ENCODE data around the gene YARS2.
"Not testable (repeated sequence)": the region's sequence is repeated elsewhere in the genome, so short reads cannot be mapped to it uniquely, and the experiment has no call there.

YARS2 gene

GRCh38 chr12:32727237-32727636 lies 28.5 kb downstream of the YARS2 start:
- Mint-ChIP-seq H3K27ac (no peak overlapping the region), H3K9me3 (no peaks in the 10 kb centered on the region), H3K27me3 (no peaks in the 10 kb centered on the region), H3K36me3 (ENCODE audit: low read depth) (peaks cover 80% of the 10 kb centered on the region), H3K4me3 (no peak overlapping the region), H3K4me1 (ENCODE audit: low read depth) (no peaks in the 10 kb centered on the region)
- intact Hi-C loops (cut with micrococcal nuclease) = no loop called here

- H3K27me3 Mint-ChIP-seq = no peaks in the 10 kb centered on the region
- no peak overlapping the region for H3K27ac Mint-ChIP-seq
- no peaks in the 10 kb centered on the region for H3K4me1 Mint-ChIP-seq (ENCODE audit: low read depth)
- peaks cover 80% of the 10 kb centered on the region for H3K36me3 Mint-ChIP-seq (ENCODE audit: low read depth)
- H3K4me3 Mint-ChIP-seq = no peak overlapping the region
- intact Hi-C loops (cut with micrococcal nuclease) = no loop called here
- H3K9me3 Mint-ChIP-seq = no peaks in the 10 kb centered on the region
Measured at GRCh38 chr12:32726286-32726685, 29.4 kb downstream of the YARS2 start.

- H3K27me3 Mint-ChIP-seq; intact Hi-C loops (cut with micrococcal nuclease); H3K4me3 Mint-ChIP-seq; H3K9me3 Mint-ChIP-seq; H3K4me1 Mint-ChIP-seq (ENCODE audit: low read depth); H3K27ac Mint-ChIP-seq: not testable (repeated sequence)
- H3K36me3 Mint-ChIP-seq (ENCODE audit: low read depth) = peaks cover 79% of the 10 kb centered on the region
Measured at GRCh38 chr12:32725308-32725707, 30.4 kb downstream of the YARS2 start.

GRCh38 chr12:32718926-32719325 lies 36.8 kb downstream of the YARS2 start:
- intact Hi-C loops (cut with micrococcal nuclease) = no loop called here

GRCh38 chr12:32714772-32715171 lies 40.9 kb downstream of the YARS2 start:
- no peaks in the 10 kb centered on the region for H3K27me3 Mint-ChIP-seq
- peaks cover 55% of the 10 kb centered on the region for H3K36me3 Mint-ChIP-seq (ENCODE audit: low read depth)
- intact Hi-C loops (cut with micrococcal nuclease) = no loop called here
- no peak overlapping the region for H3K4me3 Mint-ChIP-seq
- no peak overlapping the region for H3K27ac Mint-ChIP-seq
- H3K4me1 Mint-ChIP-seq (ENCODE audit: low read depth) = no peaks in the 10 kb centered on the region
- no peaks in the 10 kb centered on the region for H3K9me3 Mint-ChIP-seq

More at GRCh38 chr12:32718926-32719325, 36.8 kb downstream of the YARS2 start:
- Mint-ChIP-seq H3K27ac (no peak overlapping the region), H3K9me3 (no peaks in the 10 kb centered on the region), H3K36me3 (ENCODE audit: low read depth) (peaks cover 58% of the 10 kb centered on the region), H3K27me3 (no peaks in the 10 kb centered on the region), H3K4me3 (no peak overlapping the region), H3K4me1 (ENCODE audit: low read depth) (no peaks in the 10 kb centered on the region)

- Mint-ChIP-seq H3K36me3 (ENCODE audit: low read depth) (peaks cover 61% of the 10 kb centered on the region), H3K27me3 (no peaks in the 10 kb centered on the region), H3K27ac (no peak overlapping the region), H3K9me3 (no peaks in the 10 kb centered on the region), H3K4me3 (no peak overlapping the region), H3K4me1 (ENCODE audit: low read depth) (no peaks in the 10 kb centered on the region)
- intact Hi-C loops (cut with micrococcal nuclease) = no loop called here
Measured at GRCh38 chr12:32708926-32709325, 46.8 kb downstream of the YARS2 start.

GRCh38 chr12:32706335-32707024 lies 49.2 kb downstream of the YARS2 start:
- Mint-ChIP-seq H3K4me1 (ENCODE audit: low read depth) (no peaks in the 10 kb centered on the region), H3K36me3 (ENCODE audit: low read depth) (peaks cover 63% of the 10 kb centered on the region), H3K4me3 (no peak overlapping the region), H3K27ac (no peak overlapping the region), H3K9me3 (no peaks in the 10 kb centered on the region), H3K27me3 (no peaks in the 10 kb centered on the region)
- intact Hi-C loops (cut with micrococcal nuclease) = no loop called here

GRCh38 chr12:32705783-32706182 lies 49.9 kb downstream of the YARS2 start:
- H3K4me3 Mint-ChIP-seq = no peak overlapping the region
- intact Hi-C loops (cut with micrococcal nuclease) = no loop called here
- H3K9me3 Mint-ChIP-seq = no peaks in the 10 kb centered on the region
- H3K36me3 Mint-ChIP-seq (ENCODE audit: low read depth) = peaks cover 61% of the 10 kb centered on the region
- no peak overlapping the region for H3K27ac Mint-ChIP-seq
- no peaks in the 10 kb centered on the region for H3K27me3 Mint-ChIP-seq
- no peaks in the 10 kb centered on the region for H3K4me1 Mint-ChIP-seq (ENCODE audit: low read depth)

- Mint-ChIP-seq H3K9me3 (no peaks in the 10 kb centered on the region), H3K27ac (no peak overlapping the region), H3K4me1 (ENCODE audit: low read depth) (no peaks in the 10 kb centered on the region), H3K27me3 (no peaks in the 10 kb centered on the region), H3K36me3 (ENCODE audit: low read depth) (peaks cover 43% of the 10 kb centered on the region), H3K4me3 (no peak overlapping the region)
- intact Hi-C loops (cut with micrococcal nuclease) = no loop called here
Measured at GRCh38 chr12:32702946-32703345, 52.8 kb downstream of the YARS2 start.

GRCh38 chr12:32702473-32702872 lies 53.2 kb downstream of the YARS2 start:
- Mint-ChIP-seq H3K9me3 (no peaks in the 10 kb centered on the region), H3K36me3 (ENCODE audit: low read depth) (peaks cover 40% of the 10 kb centered on the region), H3K4me3 (no peak overlapping the region), H3K4me1 (ENCODE audit: low read depth) (no peaks in the 10 kb centered on the region), H3K27me3 (no peaks in the 10 kb centered on the region), H3K27ac (no peak overlapping the region)
- intact Hi-C loops (cut with micrococcal nuclease) = no loop called here

GRCh38 chr12:32699437-32699836 lies 56.3 kb downstream of the YARS2 start:
- intact Hi-C loops (cut with micrococcal nuclease); H3K9me3 Mint-ChIP-seq; H3K27me3 Mint-ChIP-seq; H3K27ac Mint-ChIP-seq; H3K4me3 Mint-ChIP-seq; H3K4me1 Mint-ChIP-seq (ENCODE audit: low read depth): not testable (repeated sequence)
- H3K36me3 Mint-ChIP-seq (ENCODE audit: low read depth) = peaks cover 37% of the 10 kb centered on the region

- H3K4me3 Mint-ChIP-seq = no peak overlapping the region
- peaks cover 44% of the 10 kb centered on the region for H3K36me3 Mint-ChIP-seq (ENCODE audit: low read depth)
- peaks cover 10% of the 10 kb centered on the region for H3K9me3 Mint-ChIP-seq
- no peaks in the 10 kb centered on the region for H3K4me1 Mint-ChIP-seq (ENCODE audit: low read depth)
- no peaks in the 10 kb centered on the region for H3K27me3 Mint-ChIP-seq
- intact Hi-C loops (cut with micrococcal nuclease) = no loop called here
- no peak overlapping the region for H3K27ac Mint-ChIP-seq
Measured at GRCh38 chr12:32698285-32698684, 57.4 kb downstream of the YARS2 start.

GRCh38 chr12:32697445-32697844 lies 58.3 kb downstream of the YARS2 start:
- Mint-ChIP-seq H3K27me3 (no peaks in the 10 kb centered on the region), H3K36me3 (ENCODE audit: low read depth) (peaks cover 36% of the 10 kb centered on the region), H3K27ac (no peak overlapping the region), H3K4me1 (ENCODE audit: low read depth) (no peaks in the 10 kb centered on the region), H3K4me3 (no peak overlapping the region), H3K9me3 (peaks cover 10% of the 10 kb centered on the region)
- intact Hi-C loops (cut with micrococcal nuclease) = no loop called here
